Activated naive CD4-positive, alpha-beta T cell treated with Interleukin-2 at 50 U/mL for 16 hours (primary cell): ENCODE data around the gene FAF1.

Experiments
- DNase-seq: peaks from one replicate; pipeline ENCODE4 v3.0.0-alpha.2; 2020

Gene FAF1

GRCh38 chr1:50693829-50694228 is 266.2 kb downstream of the FAF1 start:
- DNase-seq, result no peak

GRCh38 chr1:50684185-50684584 is 275.9 kb downstream of the FAF1 start:
- no peak for DNase-seq

- no peak for DNase-seq
These were observed 278.1 kb downstream of the FAF1 start for GRCh38 chr1:50681931-50682330.

- DNase-seq, result no peak
These were observed 292.2 kb downstream of the FAF1 start for GRCh38 chr1:50667710-50668356.

GRCh38 chr1:50667272-50667671 is 292.8 kb downstream of the FAF1 start:
- no peak for DNase-seq

GRCh38 chr1:50666849-50667248 is 293.2 kb downstream of the FAF1 start:
- no peak for DNase-seq

- DNase-seq, result no peak
These were observed 294.7 kb downstream of the FAF1 start for GRCh38 chr1:50665413-50665812.

- DNase-seq, result no peak
These were observed 298.4 kb downstream of the FAF1 start for GRCh38 chr1:50661626-50662025.

- no peak for DNase-seq
These were observed 300.9 kb downstream of the FAF1 start for GRCh38 chr1:50659107-50659662.

- DNase-seq, result no peak
These were observed 301.5 kb downstream of the FAF1 start for GRCh38 chr1:50658459-50659076.

GRCh38 chr1:50656931-50657330 is 303.1 kb downstream of the FAF1 start:
- no peak for DNase-seq

- no peak for DNase-seq
These were observed 308.4 kb downstream of the FAF1 start for GRCh38 chr1:50651476-50652263.

- no peak for DNase-seq
These were observed 313.5 kb downstream of the FAF1 start for GRCh38 chr1:50646526-50646925.

- DNase-seq, result no peak
These were observed 314.9 kb downstream of the FAF1 start for GRCh38 chr1:50645139-50645538.

GRCh38 chr1:50644447-50645105 is 315.5 kb downstream of the FAF1 start:
- no peak for DNase-seq

GRCh38 chr1:50637460-50637859 is 322.6 kb downstream of the FAF1 start:
- no peak for DNase-seq

- no peak for DNase-seq
These were observed 325.8 kb downstream of the FAF1 start for GRCh38 chr1:50634251-50634650.

- no peak for DNase-seq
These were observed 326.6 kb downstream of the FAF1 start for GRCh38 chr1:50633465-50633864.

GRCh38 chr1:50631161-50631560 is 328.9 kb downstream of the FAF1 start:
- no peak for DNase-seq

- DNase-seq, result no peak
These were observed 337.8 kb downstream of the FAF1 start for GRCh38 chr1:50622259-50622658.

GRCh38 chr1:50620680-50621329 is 339.3 kb downstream of the FAF1 start:
- DNase-seq, result no peak

- DNase-seq, result no peak
These were observed 344.9 kb downstream of the FAF1 start for GRCh38 chr1:50615036-50615750.
